Measurements from ENCODE around the gene HTR1A. TPM values are rescaled to one million over a fixed set of nuclear protein-coding genes. Genes with fewer than 3 reads are reported as not detected.

HTR1A gene
- total and polyA plus RNA-seq, 2 of the 8 experiments (the other 6 are each of a cell fraction or from before 2014, with no cell fraction given): 4.7 to 6.5 TPM

- TF ChIP-seq, protein P1, sequence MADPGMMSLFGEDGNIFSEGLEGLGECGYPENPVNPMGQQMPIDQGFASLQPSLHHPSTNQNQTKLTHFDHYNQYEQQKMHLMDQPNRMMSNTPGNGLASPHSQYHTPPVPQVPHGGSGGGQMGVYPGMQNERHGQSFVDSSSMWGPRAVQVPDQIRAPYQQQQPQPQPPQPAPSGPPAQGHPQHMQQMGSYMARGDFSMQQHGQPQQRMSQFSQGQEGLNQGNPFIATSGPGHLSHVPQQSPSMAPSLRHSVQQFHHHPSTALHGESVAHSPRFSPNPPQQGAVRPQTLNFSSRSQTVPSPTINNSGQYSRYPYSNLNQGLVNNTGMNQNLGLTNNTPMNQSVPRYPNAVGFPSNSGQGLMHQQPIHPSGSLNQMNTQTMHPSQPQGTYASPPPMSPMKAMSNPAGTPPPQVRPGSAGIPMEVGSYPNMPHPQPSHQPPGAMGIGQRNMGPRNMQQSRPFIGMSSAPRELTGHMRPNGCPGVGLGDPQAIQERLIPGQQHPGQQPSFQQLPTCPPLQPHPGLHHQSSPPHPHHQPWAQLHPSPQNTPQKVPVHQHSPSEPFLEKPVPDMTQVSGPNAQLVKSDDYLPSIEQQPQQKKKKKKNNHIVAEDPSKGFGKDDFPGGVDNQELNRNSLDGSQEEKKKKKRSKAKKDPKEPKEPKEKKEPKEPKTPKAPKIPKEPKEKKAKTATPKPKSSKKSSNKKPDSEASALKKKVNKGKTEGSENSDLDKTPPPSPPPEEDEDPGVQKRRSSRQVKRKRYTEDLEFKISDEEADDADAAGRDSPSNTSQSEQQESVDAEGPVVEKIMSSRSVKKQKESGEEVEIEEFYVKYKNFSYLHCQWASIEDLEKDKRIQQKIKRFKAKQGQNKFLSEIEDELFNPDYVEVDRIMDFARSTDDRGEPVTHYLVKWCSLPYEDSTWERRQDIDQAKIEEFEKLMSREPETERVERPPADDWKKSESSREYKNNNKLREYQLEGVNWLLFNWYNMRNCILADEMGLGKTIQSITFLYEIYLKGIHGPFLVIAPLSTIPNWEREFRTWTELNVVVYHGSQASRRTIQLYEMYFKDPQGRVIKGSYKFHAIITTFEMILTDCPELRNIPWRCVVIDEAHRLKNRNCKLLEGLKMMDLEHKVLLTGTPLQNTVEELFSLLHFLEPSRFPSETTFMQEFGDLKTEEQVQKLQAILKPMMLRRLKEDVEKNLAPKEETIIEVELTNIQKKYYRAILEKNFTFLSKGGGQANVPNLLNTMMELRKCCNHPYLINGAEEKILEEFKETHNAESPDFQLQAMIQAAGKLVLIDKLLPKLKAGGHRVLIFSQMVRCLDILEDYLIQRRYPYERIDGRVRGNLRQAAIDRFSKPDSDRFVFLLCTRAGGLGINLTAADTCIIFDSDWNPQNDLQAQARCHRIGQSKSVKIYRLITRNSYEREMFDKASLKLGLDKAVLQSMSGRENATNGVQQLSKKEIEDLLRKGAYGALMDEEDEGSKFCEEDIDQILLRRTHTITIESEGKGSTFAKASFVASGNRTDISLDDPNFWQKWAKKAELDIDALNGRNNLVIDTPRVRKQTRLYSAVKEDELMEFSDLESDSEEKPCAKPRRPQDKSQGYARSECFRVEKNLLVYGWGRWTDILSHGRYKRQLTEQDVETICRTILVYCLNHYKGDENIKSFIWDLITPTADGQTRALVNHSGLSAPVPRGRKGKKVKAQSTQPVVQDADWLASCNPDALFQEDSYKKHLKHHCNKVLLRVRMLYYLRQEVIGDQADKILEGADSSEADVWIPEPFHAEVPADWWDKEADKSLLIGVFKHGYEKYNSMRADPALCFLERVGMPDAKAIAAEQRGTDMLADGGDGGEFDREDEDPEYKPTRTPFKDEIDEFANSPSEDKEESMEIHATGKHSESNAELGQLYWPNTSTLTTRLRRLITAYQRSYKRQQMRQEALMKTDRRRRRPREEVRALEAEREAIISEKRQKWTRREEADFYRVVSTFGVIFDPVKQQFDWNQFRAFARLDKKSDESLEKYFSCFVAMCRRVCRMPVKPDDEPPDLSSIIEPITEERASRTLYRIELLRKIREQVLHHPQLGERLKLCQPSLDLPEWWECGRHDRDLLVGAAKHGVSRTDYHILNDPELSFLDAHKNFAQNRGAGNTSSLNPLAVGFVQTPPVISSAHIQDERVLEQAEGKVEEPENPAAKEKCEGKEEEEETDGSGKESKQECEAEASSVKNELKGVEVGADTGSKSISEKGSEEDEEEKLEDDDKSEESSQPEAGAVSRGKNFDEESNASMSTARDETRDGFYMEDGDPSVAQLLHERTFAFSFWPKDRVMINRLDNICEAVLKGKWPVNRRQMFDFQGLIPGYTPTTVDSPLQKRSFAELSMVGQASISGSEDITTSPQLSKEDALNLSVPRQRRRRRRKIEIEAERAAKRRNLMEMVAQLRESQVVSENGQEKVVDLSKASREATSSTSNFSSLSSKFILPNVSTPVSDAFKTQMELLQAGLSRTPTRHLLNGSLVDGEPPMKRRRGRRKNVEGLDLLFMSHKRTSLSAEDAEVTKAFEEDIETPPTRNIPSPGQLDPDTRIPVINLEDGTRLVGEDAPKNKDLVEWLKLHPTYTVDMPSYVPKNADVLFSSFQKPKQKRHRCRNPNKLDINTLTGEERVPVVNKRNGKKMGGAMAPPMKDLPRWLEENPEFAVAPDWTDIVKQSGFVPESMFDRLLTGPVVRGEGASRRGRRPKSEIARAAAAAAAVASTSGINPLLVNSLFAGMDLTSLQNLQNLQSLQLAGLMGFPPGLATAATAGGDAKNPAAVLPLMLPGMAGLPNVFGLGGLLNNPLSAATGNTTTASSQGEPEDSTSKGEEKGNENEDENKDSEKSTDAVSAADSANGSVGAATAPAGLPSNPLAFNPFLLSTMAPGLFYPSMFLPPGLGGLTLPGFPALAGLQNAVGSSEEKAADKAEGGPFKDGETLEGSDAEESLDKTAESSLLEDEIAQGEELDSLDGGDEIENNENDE (IDR thresholded peaks at IDR 0.05; ENCODE audit: insufficient replicate concordance, low read length): no peak
Observed at GRCh38 chr5:63963926-63964325, 1.7 kb upstream of the HTR1A start (continued).
